ENCODE measurements around the gene PDZK1IP1. TPM values are rescaled to one million over a fixed set of nuclear protein-coding genes. Genes with fewer than 3 reads are reported as not detected.

PDZK1IP1 gene
- total RNA-seq, 1 donor from 2014 or later, result 22.6 TPM

DNA sequence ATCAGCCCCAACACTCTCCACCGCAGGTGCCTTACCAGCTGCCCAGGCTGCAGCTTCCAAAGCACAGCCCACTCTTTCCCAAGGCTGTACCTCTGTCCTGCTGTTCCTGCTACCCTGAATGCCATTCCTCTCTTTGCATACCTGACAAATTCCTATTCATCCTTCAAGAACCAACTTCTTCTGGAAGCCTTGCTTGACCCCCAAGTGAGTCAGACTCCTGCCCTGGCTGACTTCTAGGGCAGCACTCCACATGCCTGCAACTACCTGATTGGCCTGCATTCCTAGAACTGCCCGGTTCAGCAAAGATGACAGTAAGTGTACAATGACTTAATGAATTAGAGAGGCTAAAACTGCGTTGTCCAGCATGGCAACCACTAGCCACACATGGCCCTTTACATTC, 20.8 kb upstream of the PDZK1IP1 start:
- H3K4me3 ChIP-seq, result no peak overlapping the region
- ATAC-seq (no peak), DNase-seq (no peak)
- H3K36me3 ChIP-seq, result no peaks in the 10 kb centered on the region
- H3K9me3 ChIP-seq, result no peaks in the 10 kb centered on the region
- intact Hi-C loops (cut with DNase I), result no loop called here
- H3K27ac ChIP-seq, result no peak overlapping the region
- peaks cover 20% of the 10 kb centered on the region for H3K4me1 ChIP-seq
- TF ChIP-seq, protein P1, sequence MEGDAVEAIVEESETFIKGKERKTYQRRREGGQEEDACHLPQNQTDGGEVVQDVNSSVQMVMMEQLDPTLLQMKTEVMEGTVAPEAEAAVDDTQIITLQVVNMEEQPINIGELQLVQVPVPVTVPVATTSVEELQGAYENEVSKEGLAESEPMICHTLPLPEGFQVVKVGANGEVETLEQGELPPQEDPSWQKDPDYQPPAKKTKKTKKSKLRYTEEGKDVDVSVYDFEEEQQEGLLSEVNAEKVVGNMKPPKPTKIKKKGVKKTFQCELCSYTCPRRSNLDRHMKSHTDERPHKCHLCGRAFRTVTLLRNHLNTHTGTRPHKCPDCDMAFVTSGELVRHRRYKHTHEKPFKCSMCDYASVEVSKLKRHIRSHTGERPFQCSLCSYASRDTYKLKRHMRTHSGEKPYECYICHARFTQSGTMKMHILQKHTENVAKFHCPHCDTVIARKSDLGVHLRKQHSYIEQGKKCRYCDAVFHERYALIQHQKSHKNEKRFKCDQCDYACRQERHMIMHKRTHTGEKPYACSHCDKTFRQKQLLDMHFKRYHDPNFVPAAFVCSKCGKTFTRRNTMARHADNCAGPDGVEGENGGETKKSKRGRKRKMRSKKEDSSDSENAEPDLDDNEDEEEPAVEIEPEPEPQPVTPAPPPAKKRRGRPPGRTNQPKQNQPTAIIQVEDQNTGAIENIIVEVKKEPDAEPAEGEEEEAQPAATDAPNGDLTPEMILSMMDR (IDR thresholded peaks at IDR 0.05), result no peak
- H3K27me3 ChIP-seq (ENCODE audit: low read depth), result no peaks in the 10 kb centered on the region

DNA sequence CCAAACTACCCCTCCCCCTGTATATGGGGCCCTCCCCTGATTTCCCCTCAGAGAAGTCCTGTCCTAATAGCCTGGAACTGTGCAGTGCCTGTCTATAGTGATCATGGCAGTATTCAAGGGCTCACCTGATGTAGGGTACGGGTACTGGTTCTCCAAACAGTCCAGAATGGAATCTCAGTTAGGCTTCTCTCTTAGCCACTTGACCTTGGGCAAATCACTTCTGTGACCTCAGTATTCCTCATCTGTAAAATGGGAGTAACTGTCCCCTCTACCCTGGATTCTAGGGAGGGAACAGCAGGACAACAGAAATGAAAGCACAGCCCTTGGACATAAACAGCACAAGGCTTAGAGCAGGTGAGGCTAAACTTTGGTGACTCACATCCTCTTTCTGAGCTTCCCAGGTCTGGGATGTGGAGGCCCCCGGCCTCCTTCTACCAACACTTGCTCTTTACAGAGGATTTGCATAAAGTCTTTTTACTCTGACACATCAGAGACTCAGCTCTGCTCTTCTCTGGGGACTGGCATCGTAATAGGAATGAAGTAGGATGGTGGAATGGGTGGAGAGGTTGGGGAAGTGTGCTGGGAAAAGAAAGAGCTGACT, 20.0 kb upstream of the PDZK1IP1 start:
- Histone ChIP-seq H3K27me3 (ENCODE audit: low read depth) (no peaks in the 10 kb centered on the region), H3K36me3 (no peaks in the 10 kb centered on the region), H3K4me1 (peaks cover 20% of the 10 kb centered on the region), H3K9me3 (no peaks in the 10 kb centered on the region), H3K4me3 (no peak overlapping the region), H3K27ac (no peak overlapping the region)
- TF ChIP-seq, protein P1 (IDR thresholded peaks at IDR 0.05), result no peak
- intact Hi-C loops (cut with DNase I), result no loop called here
- no peak for DNase-seq
- ATAC-seq, result no peak

DNA sequence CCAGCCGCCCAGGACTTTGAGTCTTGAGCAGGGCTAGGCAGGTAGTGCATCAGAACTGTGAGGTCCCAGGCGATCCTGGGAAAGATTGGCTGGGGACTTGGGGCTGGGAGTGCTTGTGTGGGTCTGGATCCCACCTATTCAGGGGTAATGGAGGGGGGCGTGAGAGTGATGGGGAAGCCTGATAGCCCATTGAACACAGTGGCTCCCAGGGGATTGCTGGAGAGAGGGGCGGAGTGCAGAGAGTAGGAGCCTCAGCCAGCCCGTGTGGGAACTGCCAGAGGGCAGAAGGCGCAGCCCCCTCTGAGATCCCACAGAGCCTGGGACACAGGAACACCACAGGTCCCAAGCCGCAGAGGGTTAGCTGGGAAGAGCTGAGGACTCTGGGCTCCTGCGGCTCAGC, 19.3 kb upstream of the PDZK1IP1 start:
- no peak for DNase-seq
- Histone ChIP-seq H3K27me3 (ENCODE audit: low read depth) (no peaks in the 10 kb centered on the region), H3K4me1 (peaks cover 20% of the 10 kb centered on the region), H3K27ac (no peak overlapping the region), H3K9me3 (no peaks in the 10 kb centered on the region), H3K36me3 (no peaks in the 10 kb centered on the region), H3K4me3 (no peak overlapping the region)
- TF ChIP-seq, protein P1 (IDR thresholded peaks at IDR 0.05), result no peak
- intact Hi-C loops (cut with DNase I), result no loop called here
- no peak for ATAC-seq

DNA sequence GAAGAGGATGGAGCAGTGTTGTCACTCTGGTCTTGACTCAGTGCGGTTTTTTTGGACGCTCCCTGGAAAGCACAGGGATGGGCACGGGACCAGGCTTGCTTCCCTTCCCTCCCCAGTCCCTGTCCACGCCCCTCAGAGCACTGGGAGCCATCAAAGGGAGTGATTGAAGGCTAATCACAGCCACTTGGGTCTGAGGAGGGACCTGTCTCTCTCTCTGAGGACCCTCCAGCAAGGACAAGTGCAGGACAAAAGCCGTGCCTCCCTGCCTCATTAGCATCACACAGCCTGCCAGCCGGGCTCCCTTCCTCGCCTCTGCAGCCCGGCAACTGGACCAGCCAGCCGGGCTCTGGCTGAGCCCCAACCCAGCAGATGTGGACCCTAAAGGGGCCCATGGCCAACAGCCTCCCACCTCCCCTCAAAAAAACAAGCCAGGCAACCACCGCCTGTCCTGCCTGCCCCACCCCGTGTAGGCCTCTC, 18.6 kb upstream of the PDZK1IP1 start:
- Histone ChIP-seq H3K9me3 (no peaks in the 10 kb centered on the region), H3K27me3 (ENCODE audit: low read depth) (no peaks in the 10 kb centered on the region), H3K36me3 (no peaks in the 10 kb centered on the region), H3K4me1 (peaks cover 20% of the 10 kb centered on the region), H3K4me3 (no peak overlapping the region), H3K27ac (no peak overlapping the region)
- TF ChIP-seq, protein P1 (IDR thresholded peaks at IDR 0.05), result no peak
- DNase-seq, result no peak
- intact Hi-C loops (cut with DNase I), result no loop called here
- ATAC-seq, result no peak

DNA sequence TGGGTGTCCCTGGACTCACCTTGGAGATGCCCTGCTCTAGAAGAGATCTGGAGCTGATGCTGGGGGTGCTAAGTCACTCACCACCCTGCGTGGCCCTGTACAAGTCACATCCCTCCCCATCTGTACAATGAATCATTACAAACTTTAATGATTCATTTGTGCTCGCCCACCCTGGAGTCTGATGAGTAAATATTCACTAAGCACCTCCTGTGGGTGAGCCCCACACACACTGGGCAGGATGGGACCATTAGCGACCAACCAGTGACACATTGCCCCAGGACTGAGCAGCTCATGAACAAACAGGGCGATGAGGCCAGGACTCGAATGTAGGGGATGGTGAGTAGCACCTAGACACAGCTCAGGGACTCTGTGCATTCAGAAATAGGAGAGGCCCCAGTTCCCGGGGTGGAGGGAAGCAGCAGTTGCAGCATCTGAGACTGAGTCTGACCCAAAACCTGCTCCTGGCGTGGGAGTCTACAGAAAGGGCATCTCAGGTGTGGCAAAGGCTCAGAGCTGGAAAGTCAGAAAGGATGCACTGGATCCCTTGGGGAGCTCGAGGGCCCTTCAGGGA, 18.1 kb upstream of the PDZK1IP1 start:
- intact Hi-C loops (cut with DNase I), result no loop called here
- Histone ChIP-seq H3K4me3 (no peak overlapping the region), H3K27ac (no peak overlapping the region), H3K27me3 (ENCODE audit: low read depth) (no peaks in the 10 kb centered on the region), H3K36me3 (no peaks in the 10 kb centered on the region), H3K9me3 (no peaks in the 10 kb centered on the region), H3K4me1 (peaks cover 18% of the 10 kb centered on the region)
- TF ChIP-seq, protein P1 (IDR thresholded peaks at IDR 0.05), result no peak
- DNase-seq, result no peak
- no peak for ATAC-seq
